HG03558 (cell line): ENCODE results near the gene EFCC1.

Source experiments
- ATAC-seq: cut with Tn5 transposase; IDR thresholded peaks from one replicate; pipeline ENCODE4 v1.9.1; 2021; ENCODE audit warnings: moderate number of reproducible peaks; ENCODE audit not compliant: unreplicated experiment; ENCODE audit errors: extremely low read depth

The EFCC1 gene

DNA sequence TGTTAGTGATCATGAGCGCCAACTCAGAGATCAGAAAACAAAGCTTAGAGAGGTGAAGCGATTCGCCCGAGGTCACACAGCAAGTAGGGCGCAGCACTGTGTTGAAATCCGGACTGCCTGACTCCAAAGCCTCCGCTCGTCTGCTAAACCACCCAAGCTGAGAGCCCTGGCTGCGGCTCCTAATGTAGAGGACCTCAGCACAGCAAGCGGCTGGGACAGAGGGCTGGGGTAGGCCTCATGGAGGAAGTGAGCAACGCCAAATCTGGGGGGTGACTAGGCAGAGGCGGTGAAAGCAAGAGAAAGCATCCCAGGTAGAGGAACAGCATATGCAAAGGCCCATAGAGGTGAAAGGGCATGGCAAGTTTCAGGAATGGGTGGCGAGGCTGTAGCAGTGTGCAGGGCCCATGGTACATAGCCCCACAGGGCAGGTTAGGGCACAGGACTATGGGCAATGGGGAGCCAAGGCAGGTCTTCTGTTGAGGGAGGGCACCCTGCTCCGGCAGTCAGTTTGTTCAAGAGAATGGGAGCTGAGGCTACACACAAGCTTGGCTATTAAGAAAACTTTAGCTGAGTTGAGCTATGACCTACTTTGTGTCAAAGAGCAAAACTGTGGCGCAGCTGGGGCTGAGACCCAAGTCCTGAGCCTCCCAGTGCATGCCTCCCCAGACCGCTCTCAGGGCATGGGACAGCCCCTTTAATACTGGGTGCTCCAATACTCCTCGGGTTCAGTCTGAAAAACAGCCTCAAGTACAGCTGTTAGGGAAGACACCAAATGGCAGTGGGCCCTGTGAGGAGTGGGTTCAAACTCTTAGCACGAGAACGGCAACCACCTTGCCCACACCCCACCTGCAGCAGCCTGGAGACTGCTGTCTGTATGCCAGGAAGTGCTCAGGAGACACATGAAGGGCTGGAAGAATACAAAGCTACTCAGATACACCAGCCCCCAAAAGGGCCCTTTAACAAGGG lies 6.2 kb upstream of the EFCC1 start:
- ATAC-seq, result no peak

GRCh38 chr3:128995737-128996136 lies 5.4 kb upstream of the EFCC1 start:
- ATAC-seq, result no peak

DNA sequence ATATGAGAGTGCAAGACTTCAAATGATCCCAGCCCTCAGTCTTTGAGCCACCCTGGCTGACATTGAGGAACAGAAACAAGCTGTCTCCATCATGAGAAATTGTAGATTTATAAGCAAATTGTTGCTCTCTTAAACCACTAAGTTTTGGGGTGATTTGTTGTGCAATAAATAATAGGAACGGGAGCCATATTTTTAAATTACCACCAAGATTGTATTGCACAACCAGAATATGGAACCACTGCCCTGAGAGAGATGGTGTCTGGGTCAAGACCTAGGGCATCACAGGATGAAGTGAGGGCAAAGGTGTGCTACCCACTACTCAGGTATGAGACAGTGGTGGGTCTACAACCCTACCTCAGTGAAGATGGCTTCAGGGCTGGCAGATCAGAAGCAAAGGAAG lies 4.9 kb upstream of the EFCC1 start:
- no peak for ATAC-seq

GRCh38 chr3:128996726-128997125 lies 4.4 kb upstream of the EFCC1 start:
- ATAC-seq, result no peak

DNA sequence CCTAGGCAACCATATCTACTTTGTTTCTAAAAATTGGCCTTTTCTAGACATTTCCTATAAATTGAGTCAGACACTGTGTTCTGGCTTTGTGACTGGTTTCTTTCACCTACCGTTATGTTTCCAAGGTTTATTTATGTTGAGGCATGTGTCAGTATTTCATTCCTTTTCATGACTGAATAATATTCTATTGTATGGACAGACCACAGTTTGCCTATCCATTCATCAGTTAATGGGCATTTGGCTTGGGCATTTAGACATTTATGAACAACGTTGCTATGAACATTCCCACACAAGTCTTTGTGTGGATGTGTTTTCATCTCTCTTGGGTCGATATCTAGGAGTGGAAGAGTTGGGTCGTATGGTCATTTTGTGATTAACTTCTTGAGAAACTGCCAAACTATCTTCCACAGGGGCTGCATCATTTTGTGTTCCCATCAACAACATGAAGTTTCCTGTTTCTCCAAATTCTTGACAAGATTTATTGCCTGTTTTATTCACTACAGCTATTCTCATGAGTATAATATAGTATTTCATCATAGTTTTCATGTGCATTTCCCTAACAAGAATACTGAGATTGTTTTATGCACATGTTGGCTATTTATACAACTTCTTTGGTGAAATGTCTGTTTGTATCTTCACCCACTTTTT lies 3.5 kb upstream of the EFCC1 start:
- no peak for ATAC-seq

GRCh38 chr3:128998561-128998960 lies 2.5 kb upstream of the EFCC1 start:
- no peak for ATAC-seq

- ATAC-seq, result no peak
These were observed 2.0 kb upstream of the EFCC1 start for GRCh38 chr3:128999102-128999501.

GRCh38 chr3:129000742-129001100 lies 383 bp upstream of the EFCC1 start:
- no peak for ATAC-seq

- ATAC-seq, result no peak
These were observed 885 bp downstream of the EFCC1 start for GRCh38 chr3:129001806-129002572.

- no peak for ATAC-seq
These were observed 1.8 kb downstream of the EFCC1 start for GRCh38 chr3:129002573-129003569.

DNA sequence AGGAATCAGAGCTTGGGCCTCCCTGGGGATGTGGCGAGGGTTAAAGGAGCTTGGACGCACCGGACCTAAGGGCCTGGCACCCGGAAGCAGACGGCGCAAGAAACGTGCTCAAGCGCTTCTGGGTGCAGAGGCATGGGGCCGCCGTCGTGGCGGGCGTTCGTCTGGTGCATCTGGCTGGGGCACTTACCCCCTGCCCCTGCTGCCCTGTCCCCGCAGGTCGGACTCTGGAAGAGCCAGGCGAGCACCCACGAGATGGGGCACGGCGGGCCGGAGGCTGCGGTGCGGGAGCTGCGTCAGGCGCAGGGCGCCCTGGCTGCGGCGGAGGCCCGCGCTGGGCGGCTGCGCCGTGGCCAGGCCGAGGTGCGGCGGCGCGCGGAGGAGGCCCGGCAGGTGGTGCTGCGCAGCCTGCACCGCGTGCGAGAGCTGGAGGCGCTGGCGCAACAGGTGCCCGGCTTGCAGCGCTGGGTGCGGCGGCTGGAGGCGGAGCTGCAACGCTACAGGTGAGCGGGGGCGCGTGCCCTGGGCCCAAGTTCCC lies 2.5 kb downstream of the EFCC1 start:
- ATAC-seq, result no peak

DNA sequence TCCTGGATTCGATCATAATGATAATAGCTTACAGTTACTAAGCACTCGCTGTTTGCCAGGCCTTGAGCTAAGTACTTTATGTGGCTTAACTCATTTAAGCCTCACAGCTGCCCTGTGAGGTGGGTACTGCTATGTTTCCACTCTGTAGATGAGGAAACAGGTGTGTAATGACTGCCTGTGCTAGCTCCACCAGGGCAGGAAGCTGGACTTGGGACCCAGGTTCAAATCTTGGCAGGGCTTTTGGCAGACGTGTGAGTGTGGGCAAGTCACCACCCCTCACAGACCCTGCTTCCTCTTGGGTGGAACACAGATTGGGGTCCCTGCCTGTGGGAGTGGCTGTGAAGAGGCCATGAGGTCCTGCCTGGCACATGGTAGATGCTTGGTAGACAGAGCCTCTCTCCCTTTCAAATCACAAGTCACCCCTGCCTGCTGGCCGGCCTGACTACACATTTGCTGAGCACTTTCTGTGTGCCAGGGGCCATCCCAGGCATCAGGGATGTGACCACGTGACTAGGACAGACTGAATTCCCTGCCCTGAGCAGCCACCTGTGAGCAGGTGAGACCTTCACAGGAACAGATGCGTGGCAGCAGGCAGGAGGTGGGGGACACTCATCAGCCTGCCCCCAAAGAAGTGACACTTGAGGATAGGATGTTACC lies 3.7 kb downstream of the EFCC1 start:
- no peak for ATAC-seq

- ATAC-seq, result no peak
These were observed 4.6 kb downstream of the EFCC1 start for GRCh38 chr3:129005526-129006303.

- ATAC-seq, result no peak
These were observed 5.8 kb downstream of the EFCC1 start for GRCh38 chr3:129006864-129007263.

GRCh38 chr3:129007792-129008191 lies 6.7 kb downstream of the EFCC1 start:
- ATAC-seq, result no peak

DNA sequence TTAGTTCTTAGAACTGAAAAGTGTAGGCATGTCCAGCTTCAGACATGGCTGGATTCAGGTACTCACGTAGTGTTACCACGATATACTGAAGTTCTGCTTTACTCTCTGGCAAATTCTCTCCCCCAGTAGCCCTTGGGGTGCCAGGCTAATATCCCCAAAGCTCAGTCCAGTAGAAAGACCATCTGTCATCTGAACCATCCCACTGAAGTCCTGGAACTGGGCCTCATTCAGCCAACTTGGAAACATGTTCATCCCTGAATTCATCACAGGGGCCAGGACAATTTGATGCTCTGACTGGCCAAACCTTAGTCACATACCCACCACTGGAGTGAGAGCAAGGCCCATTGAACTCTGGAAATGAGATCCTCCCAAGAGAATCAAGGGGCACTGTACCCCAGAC lies 8.2 kb downstream of the EFCC1 start:
- ATAC-seq, result no peak

GRCh38 chr3:129010310-129010956 lies 9.3 kb downstream of the EFCC1 start:
- ATAC-seq, result no peak

DNA sequence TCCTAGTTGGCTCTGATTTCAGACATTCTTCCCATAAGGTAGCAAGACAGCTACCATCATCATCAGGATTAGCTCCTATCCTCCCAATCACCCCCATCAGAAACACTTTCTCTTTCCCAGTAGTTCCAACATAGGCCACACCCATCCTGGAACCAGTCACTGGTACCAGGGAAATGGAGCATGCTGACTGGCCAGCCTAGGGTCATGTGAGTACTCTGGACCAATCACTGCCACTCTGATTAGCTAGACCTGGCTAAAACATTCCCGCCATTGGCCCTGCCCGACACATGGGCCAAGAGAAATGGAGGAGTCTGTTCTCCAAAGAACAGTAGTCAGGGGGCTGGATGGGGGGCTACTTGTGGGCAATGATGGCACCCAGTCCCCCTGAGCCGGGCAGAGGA lies 12.4 kb downstream of the EFCC1 start:
- ATAC-seq, result no peak
